IMR-90 (cell line): ENCODE measurements around the gene PHF20. TPM values are rescaled to one million over a fixed set of nuclear protein-coding genes. Genes with fewer than 3 reads are reported as not detected.

Experiments
- ATAC-seq: fragments of 200-7000 bp; cut with Tn5 transposase; 2 replicates; pipeline ENCODE4 v1.9.1; 2020; ENCODE audit warnings: low read depth, mild to moderate bottlenecking, moderate library complexity
- BruUV-seq: library from RNA; stranded (reverse); fragments of 400-500 nt; replicated peaks from 2 replicates; lab custom pipeline; 2021; lab: Mats Ljungman, UMichigan
- CTCF ChIA-PET: fragments of 300-600 bp; formaldehyde crosslinking; extraction: SDS; loops from one replicate; lab custom pipeline; 2021; ENCODE audit warnings: antibody characterized with exemption; lab: Yijun Ruan, JAX
- POLR2A ChIA-PET: fragments of 300-600 bp; sonication (Branson Sonifier 250); formaldehyde crosslinking; loops from one replicate; lab custom pipeline; 2022; ENCODE audit warnings: antibody characterized with exemption; ENCODE audit not compliant: unreplicated experiment; lab: Charles Lee
- DNase-seq: peaks from one replicate; pipeline ENCODE4 v3.0.0; 2013
- H2AFZ ChIP-seq: replicated peaks from 2 replicates; pipeline ENCODE3; 2013; ENCODE audit warnings: low read length, mild to moderate bottlenecking; ENCODE audit not compliant: poor library complexity
- H2AK5ac ChIP-seq: 2 replicates; pipeline ENCODE4 v1.6.1; 2013; ENCODE audit warnings: low read depth, low read length, inconsistent platforms
- H2AK9ac ChIP-seq: replicated peaks from 2 replicates; pipeline ENCODE3; 2013; ENCODE audit warnings: mild to moderate bottlenecking, low read depth, low read length, moderate library complexity; ENCODE audit not compliant: poor library complexity
- H2BK120ac ChIP-seq: 2 replicates; pipeline ENCODE4 v1.6.1; 2013; ENCODE audit warnings: low read depth, low read length, inconsistent platforms
- H2BK15ac ChIP-seq: 3 replicates; pipeline ENCODE4 v1.6.1; 2013; ENCODE audit warnings: low read depth, low read length, inconsistent platforms
- H2BK20ac ChIP-seq: 2 replicates; pipeline ENCODE4 v1.6.1; 2013; ENCODE audit warnings: low read depth, mild to moderate bottlenecking, inconsistent platforms, low read length, moderate library complexity
- H2BK5ac ChIP-seq: 2 replicates; pipeline ENCODE4 v1.6.1; 2013; ENCODE audit warnings: mild to moderate bottlenecking, low read depth, low read length, inconsistent platforms; ENCODE audit not compliant: poor library complexity, severe bottlenecking
- H3K14ac ChIP-seq: replicated peaks from 2 replicates; pipeline ENCODE4 v1.6.1; 2013; ENCODE audit warnings: low read depth, low read length, inconsistent platforms
- H3K18ac ChIP-seq: 2 replicates; pipeline ENCODE4 v1.6.1; 2013; ENCODE audit warnings: low read depth, low read length, control low read depth
- H3K23ac ChIP-seq: 2 replicates; pipeline ENCODE4 v1.6.1; 2013; ENCODE audit warnings: low read depth, low read length, inconsistent platforms
- H3K27ac ChIP-seq: 2 replicates; pipeline ENCODE4 v1.5.1; 2013; ENCODE audit warnings: mild to moderate bottlenecking, control low read depth, low read length; ENCODE audit not compliant: insufficient read depth
- H3K27me3 ChIP-seq: 2 replicates; pipeline ENCODE4 v1.6.1; 2013; ENCODE audit warnings: low read length; ENCODE audit not compliant: control insufficient read depth, insufficient read depth
- H3K36me3 ChIP-seq: 2 replicates; pipeline ENCODE4 v1.6.1; 2013; ENCODE audit warnings: low read length, mixed read lengths; ENCODE audit not compliant: control insufficient read depth, insufficient read depth
- H3K4ac ChIP-seq: 2 replicates; pipeline ENCODE4 v1.6.1; 2013; ENCODE audit warnings: low read depth, low read length, inconsistent platforms
- H3K4me1 ChIP-seq: 2 replicates; pipeline ENCODE4 v1.6.1; 2013; ENCODE audit warnings: low read length, mixed read lengths; ENCODE audit not compliant: control insufficient read depth, insufficient read depth
- H3K4me2 ChIP-seq: 2 replicates; pipeline ENCODE4 v1.6.1; 2013; ENCODE audit warnings: low read depth, mild to moderate bottlenecking, control low read depth, low read length, moderate library complexity
- H3K4me3 ChIP-seq: 2 replicates; pipeline ENCODE4 v1.5.1; 2013; ENCODE audit warnings: low read depth, mild to moderate bottlenecking, control low read depth, low read length, moderate library complexity; ENCODE audit not compliant: insufficient read depth
- H3K56ac ChIP-seq: 2 replicates; pipeline ENCODE4 v1.6.1; 2013; ENCODE audit warnings: low read length, inconsistent platforms; ENCODE audit not compliant: insufficient read depth; ENCODE audit errors: extremely low read depth
- H3K79me1 ChIP-seq, 2 experiments: 2 replicates each; pipeline ENCODE4 v1.6.1; 2013; ENCODE audit warnings: low read length in 2 of 2, inconsistent platforms in 1 of 2, low read depth in 1 of 2
- H3K9ac ChIP-seq: 2 replicates; pipeline ENCODE4 v1.6.1; 2013; ENCODE audit warnings: low read depth, low read length, control low read depth
- H3K9me1 ChIP-seq: 2 replicates; pipeline ENCODE4 v1.6.1; 2013; ENCODE audit warnings: low read length, inconsistent platforms; ENCODE audit not compliant: insufficient read depth
- H3K9me3 ChIP-seq: 2 replicates; pipeline ENCODE4 v1.6.1; 2013; ENCODE audit warnings: low read length; ENCODE audit not compliant: control insufficient read depth, insufficient read depth
- H4K20me1 ChIP-seq: 2 replicates; pipeline ENCODE4 v1.6.1; 2013; ENCODE audit warnings: low read length, inconsistent platforms; ENCODE audit not compliant: insufficient read depth
- H4K5ac ChIP-seq: 2 replicates; pipeline ENCODE4 v1.6.1; 2013; ENCODE audit warnings: mild to moderate bottlenecking, low read depth, low read length, control low read depth
- H4K8ac ChIP-seq, 2 experiments: 2 replicates each; pipeline ENCODE4 v1.6.1; 2013; ENCODE audit warnings: low read depth in 2 of 2, low read length in 2 of 2, control low read depth in 1 of 2, inconsistent platforms in 1 of 2
- H4K91ac ChIP-seq: 2 replicates; pipeline ENCODE4 v1.6.1; 2013; ENCODE audit warnings: low read depth, low read length, inconsistent platforms; ENCODE audit not compliant: insufficient read depth
- BHLHE40 ChIP-seq: fragments of 150-350 bp; IDR thresholded peaks from 2 replicates; pipeline ENCODE4 v1.6.1; 2016; ENCODE audit warnings: mild to moderate bottlenecking, low read depth, low read length
- CEBPB ChIP-seq: IDR thresholded peaks from 2 replicates; pipeline ENCODE4 v1.6.1; 2012; ENCODE audit warnings: low read depth, low read length, improper control_type of control experiment
- CHD1 ChIP-seq: IDR thresholded peaks from 2 replicates; pipeline ENCODE4 v1.6.1; 2012; ENCODE audit warnings: low read depth, low read length, improper control_type of control experiment
- FOS ChIP-seq: fragments of 150-350 bp; IDR thresholded peaks from 2 replicates; pipeline ENCODE4 v1.6.1; 2016; ENCODE audit warnings: low read depth, low read length
- MAFK ChIP-seq: IDR thresholded peaks from 2 replicates; pipeline ENCODE4 v1.6.1; 2012; ENCODE audit warnings: low read depth, low read length, improper control_type of control experiment
- MAZ ChIP-seq: IDR thresholded peaks from 2 replicates; pipeline ENCODE4 v1.6.1; 2012; ENCODE audit warnings: low read depth, mild to moderate bottlenecking, low read length, improper control_type of control experiment, moderate library complexity, borderline replicate concordance
- MXI1 ChIP-seq: IDR thresholded peaks from 2 replicates; pipeline ENCODE4 v1.6.1; 2012; ENCODE audit warnings: low read depth, mild to moderate bottlenecking, low read length, moderate library complexity, borderline replicate concordance
- NFE2L2 ChIP-seq: fragments of 150-350 bp; IDR thresholded peaks from 2 replicates; pipeline ENCODE4 v1.6.1; 2016; ENCODE audit warnings: low read depth, mild to moderate bottlenecking, low read length
- POLR2A ChIP-seq: IDR thresholded peaks from 2 replicates; pipeline ENCODE4 v1.6.1; 2012; ENCODE audit warnings: mild to moderate bottlenecking, low read depth, low read length
- RAD21 ChIP-seq: IDR thresholded peaks from 2 replicates; pipeline ENCODE4 v1.6.1; 2012; ENCODE audit warnings: low read length, improper control_type of control experiment
- RCOR1 ChIP-seq: IDR thresholded peaks from 2 replicates; pipeline ENCODE4 v1.6.1; 2012; ENCODE audit warnings: mild to moderate bottlenecking, low read length, improper control_type of control experiment; ENCODE audit not compliant: insufficient replicate concordance
- RFX5 ChIP-seq: IDR thresholded peaks from 2 replicates; pipeline ENCODE4 v1.8.0; 2012; ENCODE audit warnings: low read depth, mild to moderate bottlenecking, low read length, moderate library complexity
- SMC3 ChIP-seq: fragments of 150-350 bp; IDR thresholded peaks from 2 replicates; pipeline ENCODE4 v1.6.1; 2016; ENCODE audit warnings: low read depth, mild to moderate bottlenecking, antibody characterized with exemption, low read length, moderate library complexity
- WGBS, 2 experiments: methylation state at CpG; one replicate each; pipeline versions ENCODE4 v1.1.5 to v1.1.7; 2013; ENCODE audit warnings: missing lambda C conversion rate in 2 of 2; ENCODE audit not compliant: insufficient read length in 1 of 2; ENCODE audit errors: extremely low coverage in 2 of 2; 5-methylcytosine and 5-hydroxymethylcytosine counted together
- dilution Hi-C: fragments of 300-500 bp; cut with HindIII; formaldehyde crosslinking; loops from one replicate; pipeline ENCODE4 v1.14.3; 2018; ENCODE audit warnings: low sequenced_read_pairs; ENCODE audit not compliant: unreplicated experiment
- in situ Hi-C: fragments of 300-500 bp; cut with MboI; formaldehyde crosslinking; loops from 3 replicates; pipeline ENCODE4 v1.14.3; 2019; ENCODE audit warnings: low sequenced_read_pairs, inconsistent platforms, mixed read lengths
- intact Hi-C: fragments of 100-400 bp; cut with micrococcal nuclease; formaldehyde crosslinking; loops from 2 replicates; pipeline ENCODE4 v1.10.0; 2022
- polyA plus RNA-seq, 3 experiments: library from polyadenylated mRNA; depleted of rRNA; stranded (reverse); fragments of >200 nt; gene quantifications; 2 replicates each; pipeline ENCODE4 v1.2.3, GENCODE V29; 2012; ENCODE audit warnings: low replicate concordance in 1 of 3
- total RNA-seq: library from RNA; depleted of rRNA; stranded (reverse); fragments of >200 nt; gene quantifications from 2 replicates; pipeline ENCODE4 v1.2.3, GENCODE V29; 2012
- TF ChIP-seq, protein P1 (sequence below): conservative IDR thresholded peaks from 2 replicates; pipeline ENCODE4 v1.5.1; 2012; ENCODE audit warnings: mild to moderate bottlenecking, low read depth, low read length, improper control_type of control experiment
- TF ChIP-seq, protein P2 (sequence below): fragments of 150-350 bp; IDR thresholded peaks from 2 replicates; pipeline ENCODE4 v1.6.1; 2016; ENCODE audit warnings: low read depth, mild to moderate bottlenecking, low read length, moderate library complexity, borderline replicate concordance
- TF ChIP-seq, protein P3 (sequence below): fragments of 150-350 bp; IDR thresholded peaks from 2 replicates; pipeline ENCODE4 v1.6.1; 2017; ENCODE audit warnings: mild to moderate bottlenecking, antibody characterized with exemption, low read length, low read depth

Gene PHF20
- total and polyA plus RNA-seq, 2 of the 4 experiments (the other 2 are of a cell fraction), result 22.0 to 22.5 TPM

DNA sequence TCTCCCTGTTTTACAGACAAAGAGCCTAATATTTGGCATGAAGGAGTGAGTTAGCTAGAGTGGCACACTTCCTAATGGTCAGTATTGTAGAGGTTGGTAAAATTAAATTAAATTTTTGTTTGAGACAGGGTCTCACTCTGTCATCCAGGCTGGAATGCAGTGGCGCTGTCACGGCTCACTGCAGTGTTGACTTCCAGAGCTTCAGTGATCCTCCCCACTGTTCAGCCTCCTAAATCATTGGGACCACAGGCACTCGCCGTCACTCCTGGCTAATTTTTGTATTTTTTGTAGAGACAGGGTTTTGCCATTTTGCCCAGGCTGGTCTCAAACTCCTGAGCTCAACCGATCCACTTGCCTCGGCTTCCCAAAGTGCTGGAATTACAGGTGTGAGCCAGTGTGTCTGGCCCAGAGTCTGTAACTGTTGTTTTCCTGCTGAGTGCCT lies 111.5 kb downstream of the PHF20 start:
- peak overlapping the region; percentile 78 for H2BK15ac ChIP-seq
- TF ChIP-seq RAD21 (no peak), FOS (no peak), MAZ (no peak), MXI1 (no peak), RCOR1 (no peak), CEBPB (no peak), POLR2A (no peak), SMC3 (no peak), NFE2L2 (no peak), BHLHE40 (no peak), RFX5 (no peak), MAFK (no peak), CHD1 (no peak)
- TF ChIP-seq, protein P1, sequence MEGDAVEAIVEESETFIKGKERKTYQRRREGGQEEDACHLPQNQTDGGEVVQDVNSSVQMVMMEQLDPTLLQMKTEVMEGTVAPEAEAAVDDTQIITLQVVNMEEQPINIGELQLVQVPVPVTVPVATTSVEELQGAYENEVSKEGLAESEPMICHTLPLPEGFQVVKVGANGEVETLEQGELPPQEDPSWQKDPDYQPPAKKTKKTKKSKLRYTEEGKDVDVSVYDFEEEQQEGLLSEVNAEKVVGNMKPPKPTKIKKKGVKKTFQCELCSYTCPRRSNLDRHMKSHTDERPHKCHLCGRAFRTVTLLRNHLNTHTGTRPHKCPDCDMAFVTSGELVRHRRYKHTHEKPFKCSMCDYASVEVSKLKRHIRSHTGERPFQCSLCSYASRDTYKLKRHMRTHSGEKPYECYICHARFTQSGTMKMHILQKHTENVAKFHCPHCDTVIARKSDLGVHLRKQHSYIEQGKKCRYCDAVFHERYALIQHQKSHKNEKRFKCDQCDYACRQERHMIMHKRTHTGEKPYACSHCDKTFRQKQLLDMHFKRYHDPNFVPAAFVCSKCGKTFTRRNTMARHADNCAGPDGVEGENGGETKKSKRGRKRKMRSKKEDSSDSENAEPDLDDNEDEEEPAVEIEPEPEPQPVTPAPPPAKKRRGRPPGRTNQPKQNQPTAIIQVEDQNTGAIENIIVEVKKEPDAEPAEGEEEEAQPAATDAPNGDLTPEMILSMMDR, result no peak
- TF ChIP-seq, protein P2, sequence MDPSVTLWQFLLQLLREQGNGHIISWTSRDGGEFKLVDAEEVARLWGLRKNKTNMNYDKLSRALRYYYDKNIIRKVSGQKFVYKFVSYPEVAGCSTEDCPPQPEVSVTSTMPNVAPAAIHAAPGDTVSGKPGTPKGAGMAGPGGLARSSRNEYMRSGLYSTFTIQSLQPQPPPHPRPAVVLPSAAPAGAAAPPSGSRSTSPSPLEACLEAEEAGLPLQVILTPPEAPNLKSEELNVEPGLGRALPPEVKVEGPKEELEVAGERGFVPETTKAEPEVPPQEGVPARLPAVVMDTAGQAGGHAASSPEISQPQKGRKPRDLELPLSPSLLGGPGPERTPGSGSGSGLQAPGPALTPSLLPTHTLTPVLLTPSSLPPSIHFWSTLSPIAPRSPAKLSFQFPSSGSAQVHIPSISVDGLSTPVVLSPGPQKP, result no peak
- TF ChIP-seq, protein P3, sequence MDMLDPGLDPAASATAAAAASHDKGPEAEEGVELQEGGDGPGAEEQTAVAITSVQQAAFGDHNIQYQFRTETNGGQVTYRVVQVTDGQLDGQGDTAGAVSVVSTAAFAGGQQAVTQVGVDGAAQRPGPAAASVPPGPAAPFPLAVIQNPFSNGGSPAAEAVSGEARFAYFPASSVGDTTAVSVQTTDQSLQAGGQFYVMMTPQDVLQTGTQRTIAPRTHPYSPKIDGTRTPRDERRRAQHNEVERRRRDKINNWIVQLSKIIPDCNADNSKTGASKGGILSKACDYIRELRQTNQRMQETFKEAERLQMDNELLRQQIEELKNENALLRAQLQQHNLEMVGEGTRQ, result no peak
- CTCF ChIA-PET, result interaction anchor here (1.1 kb wide), 1 partner anchor 92 kb away, joined by 3 read pairs; no protein-coding TSS in a partner anchor
- H2BK120ac ChIP-seq, result peak overlapping the region; percentile 95
- H3K27me3 ChIP-seq, result no peaks in the 10 kb centered on the region
- H2AK9ac ChIP-seq, result peak overlapping the region; percentile 96
- peaks cover 15% of the 10 kb centered on the region for H3K4me1 ChIP-seq
- peak overlapping the region; percentile 88 for H3K14ac ChIP-seq
- no CpG with 5 or more reads among the region's 6 CpGs for WGBS, 2 experiments
- peak overlapping the region; percentile 72 for H2AK5ac ChIP-seq
- no peak overlapping the region for H3K4me3 ChIP-seq
- peak overlapping the region; percentile 32 to 95 for H4K8ac ChIP-seq
- H2AFZ ChIP-seq, result no peak overlapping the region
- peak overlapping the region; percentile 95 for H2BK20ac ChIP-seq
- H3K56ac ChIP-seq, result peak overlapping the region; percentile 84
- no peaks in the 10 kb centered on the region for H3K9me3 ChIP-seq
- H3K4ac ChIP-seq, result peak overlapping the region; percentile 92
- H3K9ac ChIP-seq, result peak overlapping the region; percentile 43
- H4K5ac ChIP-seq, result peak overlapping the region; percentile 55
- intact Hi-C loops, result loop anchor here (10.0 kb wide), 1 partner anchor 179 kb away; no protein-coding TSS in a partner anchor
- H4K20me1 ChIP-seq, result no peaks in the 10 kb centered on the region
- H3K9me1 ChIP-seq, result peaks cover 15% of the 10 kb centered on the region
- peak overlapping the region; percentile 98 for H2BK5ac ChIP-seq
- in situ Hi-C loops, result loop anchor here (10.0 kb wide), 1 partner anchor 139 kb away; the partner anchor contains the start of gene RBM39
- H3K23ac ChIP-seq, result peak overlapping the region; percentile 93
- peak overlapping the region; percentile 68 for H3K18ac ChIP-seq
- H3K27ac ChIP-seq, result peak overlapping the region; percentile 81
- peaks cover 9 to 52% of the 10 kb centered on the region in 2 experiments for H3K79me1 ChIP-seq
- H4K91ac ChIP-seq, result peak overlapping the region; percentile 88
- H3K36me3 ChIP-seq, result peaks cover 6% of the 10 kb centered on the region; the same call in 1 of the 2 replicates
- dilution Hi-C loops, result no loop called here
- no TSS peak for BruUV-seq
- POLR2A ChIA-PET, result interaction anchor here (1.1 kb wide), 1 partner anchor 139 kb away, joined by 4 read pairs; no protein-coding TSS in a partner anchor
- no peak for DNase-seq
- ATAC-seq, result no peak; the same call in 1 of the 2 replicates
- peak overlapping the region; percentile 66 for H3K4me2 ChIP-seq
